ENCODE data around the gene NAALAD2.

Gene NAALAD2

GRCh38 chr11:90171359-90171758, 36.9 kb downstream of the NAALAD2 start:
- no peak for DNase-seq (ENCODE audit: low spot score)
- in situ Hi-C loops (cut with MboI; ENCODE audit: low pct_unique_long_range_greater_than_20kb, low sequenced_read_pairs, unreplicated experiment) = no loop called here

GRCh38 chr11:90176069-90176468, 41.6 kb downstream of the NAALAD2 start:
- TF ChIP-seq CTCF (IDR thresholded peaks at IDR 0.05; ENCODE audit: extremely low read depth, insufficient read depth, missing control alignments) = no peak
- in situ Hi-C loops (cut with MboI; ENCODE audit: low pct_unique_long_range_greater_than_20kb, low sequenced_read_pairs, unreplicated experiment) = no loop called here
- no peak for DNase-seq (ENCODE audit: low spot score)

More at GRCh38 chr11:90171359-90171758, 36.9 kb downstream of the NAALAD2 start:
- TF ChIP-seq CTCF (IDR thresholded peaks at IDR 0.05; ENCODE audit: extremely low read depth, insufficient read depth, missing control alignments) = no peak

GRCh38 chr11:90178751-90179150, 44.3 kb downstream of the NAALAD2 start:
- no peak for TF ChIP-seq CTCF (IDR thresholded peaks at IDR 0.05; ENCODE audit: extremely low read depth, insufficient read depth, missing control alignments)
- no peak for DNase-seq (ENCODE audit: low spot score)
- in situ Hi-C loops (cut with MboI; ENCODE audit: low pct_unique_long_range_greater_than_20kb, low sequenced_read_pairs, unreplicated experiment) = no loop called here

GRCh38 chr11:90179923-90180322, 45.5 kb downstream of the NAALAD2 start:
- TF ChIP-seq CTCF (IDR thresholded peaks at IDR 0.05; ENCODE audit: extremely low read depth, insufficient read depth, missing control alignments) = no peak
- in situ Hi-C loops (cut with MboI; ENCODE audit: low pct_unique_long_range_greater_than_20kb, low sequenced_read_pairs, unreplicated experiment) = no loop called here

GRCh38 chr11:90187839-90188238, 53.4 kb downstream of the NAALAD2 start:
- no peak for TF ChIP-seq CTCF (IDR thresholded peaks at IDR 0.05; ENCODE audit: extremely low read depth, insufficient read depth, missing control alignments)
- no peak for DNase-seq (ENCODE audit: low spot score)
- in situ Hi-C loops (cut with MboI; ENCODE audit: low pct_unique_long_range_greater_than_20kb, low sequenced_read_pairs, unreplicated experiment) = no loop called here

More at GRCh38 chr11:90179923-90180322, 45.5 kb downstream of the NAALAD2 start:
- DNase-seq (ENCODE audit: low spot score) = no peak

- DNase-seq (ENCODE audit: low spot score) = no peak
- TF ChIP-seq CTCF (IDR thresholded peaks at IDR 0.05; ENCODE audit: extremely low read depth, insufficient read depth, missing control alignments) = no peak
- in situ Hi-C loops (cut with MboI; ENCODE audit: low pct_unique_long_range_greater_than_20kb, low sequenced_read_pairs, unreplicated experiment) = no loop called here
Measured at GRCh38 chr11:90189011-90189410, 54.5 kb downstream of the NAALAD2 start.

Data from GM13977 (cell line).